Keratinocyte (primary cell): ENCODE data around the gene SLC41A1. TPM values are rescaled to one million over a fixed set of nuclear protein-coding genes. Genes with fewer than 3 reads are reported as not detected.

Source experiments
- DNase-seq: peaks from one replicate; pipeline ENCODE4 v3.0.0-alpha.2; 2011; ENCODE audit warnings: low read depth, missing footprints, low spot score
- FAIRE-seq: peaks from 2 replicates; lab custom pipeline; 2011; peaks lifted over from hg19 to GRCh38; lab: Jason Lieb, UNC
- H2AFZ ChIP-seq: 2 replicates; pipeline ENCODE4 v1.6.0; 2012; ENCODE audit warnings: low read length, control low read depth, inconsistent platforms; ENCODE audit not compliant: control insufficient read depth
- H3K27ac ChIP-seq: 2 replicates; pipeline ENCODE4 v1.5.1; 2011; ENCODE audit warnings: low read length; ENCODE audit not compliant: control insufficient read depth, insufficient read depth
- H3K27me3 ChIP-seq: 3 replicates; pipeline ENCODE4 v1.6.0; 2011; ENCODE audit warnings: low read length; ENCODE audit not compliant: control insufficient read depth, insufficient read depth; ENCODE audit errors: extremely low read depth
- H3K36me3 ChIP-seq, 2 experiments: 2 replicates in 1 of 2; 3 replicates in 1 of 2; pipeline ENCODE4 v1.5.1; 2011; ENCODE audit warnings: low read length in 2 of 2, mild to moderate bottlenecking in 1 of 2; ENCODE audit not compliant: control insufficient read depth in 2 of 2, insufficient read depth in 2 of 2; ENCODE audit errors: extremely low read depth in 1 of 2
- H3K4me1 ChIP-seq: 3 replicates; pipeline ENCODE4 v1.5.1; 2011; ENCODE audit warnings: low read length; ENCODE audit not compliant: control insufficient read depth, insufficient read depth; ENCODE audit errors: extremely low read depth
- H3K4me2 ChIP-seq: 3 replicates; pipeline ENCODE4 v1.6.0; 2011; ENCODE audit warnings: low read depth, low read length; ENCODE audit not compliant: control insufficient read depth, insufficient read depth; ENCODE audit errors: extremely low read depth
- H3K4me3 ChIP-seq, 3 experiments: fragments of 200-600 bp in 1 of 3; sonication (generic) in 1 of 3; 2 replicates in 2 of 3; 3 replicates in 1 of 3; pipeline ENCODE4 v1.5.1; 2011 to 2016; ENCODE audit warnings: low read length in 3 of 3, mild to moderate bottlenecking in 3 of 3, control low read depth in 2 of 3, inconsistent platforms in 1 of 3, low read depth in 1 of 3, mixed read lengths in 1 of 3, mixed run types in 1 of 3, moderate library complexity in 1 of 3; ENCODE audit not compliant: control insufficient read depth in 2 of 3, insufficient read depth in 2 of 3; ENCODE audit errors: extremely low read depth in 1 of 3
- H3K79me2 ChIP-seq: 2 replicates; pipeline ENCODE4 v1.6.0; 2012; ENCODE audit warnings: low read length; ENCODE audit not compliant: control insufficient read depth, insufficient read depth
- H3K9ac ChIP-seq: 3 replicates; pipeline ENCODE4 v1.6.0; 2011; ENCODE audit warnings: low read length; ENCODE audit not compliant: control insufficient read depth, insufficient read depth; ENCODE audit errors: extremely low read depth
- H3K9me1 ChIP-seq: 3 replicates; pipeline ENCODE4 v1.6.0; 2011; ENCODE audit warnings: low read length; ENCODE audit not compliant: control insufficient read depth, insufficient read depth; ENCODE audit errors: extremely low read depth
- H3K9me3 ChIP-seq: 2 replicates; pipeline ENCODE4 v1.5.1; 2012; ENCODE audit warnings: low read depth, low read length; ENCODE audit not compliant: control insufficient read depth
- H4K20me1 ChIP-seq: 3 replicates; pipeline ENCODE4 v1.6.0; 2011; ENCODE audit warnings: low read length; ENCODE audit not compliant: control insufficient read depth, insufficient read depth; ENCODE audit errors: extremely low read depth
- EZH2 ChIP-seq: IDR thresholded peaks from one replicate; pipeline ENCODE4 v1.6.1; 2012; ENCODE audit warnings: inconsistent platforms, mild to moderate bottlenecking, low read length, moderate library complexity
- dilution Hi-C: fragments of 300-500 bp; cut with MboI; formaldehyde crosslinking; loops from one replicate; pipeline ENCODE4 v1.7.0; 2020; ENCODE audit warnings: low sequenced_read_pairs; ENCODE audit not compliant: extremely low pct_ligation_motif_present
- polyA plus RNA-seq, 5 experiments: library from polyadenylated mRNA; depleted of rRNA in 3 of 5; stranded (reverse) in 3 of 5; stranded (forward) in 1 of 5; unstranded in 1 of 5; fragments of >200 nt; gene quantifications; 1 replicate in 1 of 5; 2 replicates in 3 of 5; 3 replicates in 1 of 5; pipeline versions ENCODE4 v1.2.1 to v1.2.3, GENCODE V29; 2011 to 2012; ENCODE audit warnings: missing spikeins in 2 of 5, low read depth in 1 of 5, low replicate concordance in 1 of 5
- TF ChIP-seq, protein P1 (sequence below), 3 experiments: IDR thresholded peaks in 1 of 3; conservative IDR thresholded peaks in 1 of 3; optimal IDR thresholded peaks in 1 of 3; 2 replicates in 2 of 3; 3 replicates in 1 of 3; pipeline versions ENCODE3 to v1.5.1; 2011; ENCODE audit warnings: low read length in 3 of 3, mild to moderate bottlenecking in 3 of 3, moderate library complexity in 2 of 3, control low read depth in 1 of 3, inconsistent platforms in 1 of 3; ENCODE audit not compliant: insufficient read depth in 2 of 3; ENCODE audit errors: extremely low read depth in 1 of 3

SLC41A1 gene
- polyA plus RNA-seq, 1 donor (not counting 4 experiments of a cell fraction or from before 2014, with no cell fraction given): 21.7 TPM

DNA sequence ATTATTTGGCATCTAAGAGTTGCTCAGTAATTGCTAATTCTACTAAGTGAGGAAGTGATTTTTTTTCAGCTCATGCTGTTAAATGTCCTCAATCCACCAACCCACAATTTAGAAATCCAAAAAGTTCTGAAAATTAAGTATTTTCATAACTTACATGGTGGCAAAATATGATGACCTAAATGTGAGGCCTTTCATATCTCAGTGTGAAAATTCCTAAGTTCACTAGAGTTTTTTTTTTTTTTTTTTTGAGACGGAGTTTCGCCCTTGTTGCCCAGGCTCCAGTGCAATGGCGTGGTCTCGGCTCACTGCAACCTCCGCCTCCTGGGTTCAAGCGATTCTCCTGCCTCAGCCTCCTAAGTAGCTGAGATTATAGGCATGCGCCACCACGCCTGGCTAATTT, 68.6 kb downstream of the SLC41A1 start:
- peaks cover 0 to 7% of the 10 kb centered on the region in 2 experiments for H3K36me3 ChIP-seq
- H4K20me1 ChIP-seq: peaks cover 14% of the 10 kb centered on the region
- peaks cover 90% of the 10 kb centered on the region for H3K79me2 ChIP-seq
- H3K4me3 ChIP-seq: no peak overlapping the region
- H3K4me1 ChIP-seq: peaks cover 20% of the 10 kb centered on the region
- dilution Hi-C loops: no loop called here
- no peak overlapping the region for H3K27ac ChIP-seq
- H3K9me1 ChIP-seq: no peaks in the 10 kb centered on the region
- no peak overlapping the region for H3K4me2 ChIP-seq
- no peak for DNase-seq
- no peaks in the 10 kb centered on the region for H3K27me3 ChIP-seq
- no peak overlapping the region for H3K9ac ChIP-seq
- H2AFZ ChIP-seq: no peak overlapping the region
- no peak for FAIRE-seq
- no peaks in the 10 kb centered on the region for H3K9me3 ChIP-seq
- TF ChIP-seq EZH2: no peak
- TF ChIP-seq, protein P1, sequence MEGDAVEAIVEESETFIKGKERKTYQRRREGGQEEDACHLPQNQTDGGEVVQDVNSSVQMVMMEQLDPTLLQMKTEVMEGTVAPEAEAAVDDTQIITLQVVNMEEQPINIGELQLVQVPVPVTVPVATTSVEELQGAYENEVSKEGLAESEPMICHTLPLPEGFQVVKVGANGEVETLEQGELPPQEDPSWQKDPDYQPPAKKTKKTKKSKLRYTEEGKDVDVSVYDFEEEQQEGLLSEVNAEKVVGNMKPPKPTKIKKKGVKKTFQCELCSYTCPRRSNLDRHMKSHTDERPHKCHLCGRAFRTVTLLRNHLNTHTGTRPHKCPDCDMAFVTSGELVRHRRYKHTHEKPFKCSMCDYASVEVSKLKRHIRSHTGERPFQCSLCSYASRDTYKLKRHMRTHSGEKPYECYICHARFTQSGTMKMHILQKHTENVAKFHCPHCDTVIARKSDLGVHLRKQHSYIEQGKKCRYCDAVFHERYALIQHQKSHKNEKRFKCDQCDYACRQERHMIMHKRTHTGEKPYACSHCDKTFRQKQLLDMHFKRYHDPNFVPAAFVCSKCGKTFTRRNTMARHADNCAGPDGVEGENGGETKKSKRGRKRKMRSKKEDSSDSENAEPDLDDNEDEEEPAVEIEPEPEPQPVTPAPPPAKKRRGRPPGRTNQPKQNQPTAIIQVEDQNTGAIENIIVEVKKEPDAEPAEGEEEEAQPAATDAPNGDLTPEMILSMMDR (optimal IDR thresholded peaks at IDR 0.05 in 1 of 3, IDR thresholded peaks at IDR 0.05 in 1 of 3, conservative IDR thresholded peaks at IDR 0.05 in 1 of 3; ENCODE audit: extremely low read depth in 1 of 3, insufficient read depth in 2 of 3, low read length in 3 of 3): no peak

DNA sequence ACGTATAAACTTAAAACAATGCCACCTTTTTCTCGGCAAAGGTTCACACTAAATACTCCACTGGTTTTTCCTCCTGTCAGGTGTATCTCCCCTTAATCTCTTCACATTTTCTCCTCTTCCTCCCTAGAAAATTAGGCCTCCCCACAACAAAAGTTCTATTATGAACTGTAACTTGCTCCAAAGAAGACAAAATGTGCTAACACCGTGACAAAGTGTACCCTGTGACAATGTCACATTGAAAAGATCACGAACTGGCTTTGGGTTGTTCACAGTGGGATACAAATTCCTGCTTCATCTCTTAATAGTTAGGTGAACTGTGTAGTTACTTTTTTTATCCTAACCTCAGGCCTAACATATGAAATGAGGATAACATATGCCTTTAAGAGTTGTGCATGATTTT, 69.0 kb downstream of the SLC41A1 start:
- no peak for DNase-seq
- Histone ChIP-seq H3K9me3 (no peaks in the 10 kb centered on the region), H3K9ac (no peak overlapping the region), H3K4me3 (no peak overlapping the region), H3K27me3 (no peaks in the 10 kb centered on the region), H3K4me1 (peaks cover 20% of the 10 kb centered on the region), H3K9me1 (no peaks in the 10 kb centered on the region), H3K27ac (no peak overlapping the region), H2AFZ (no peak overlapping the region), H4K20me1 (peaks cover 14% of the 10 kb centered on the region), H3K79me2 (peaks cover 92% of the 10 kb centered on the region), H3K4me2 (no peak overlapping the region), H3K36me3 (peaks cover 0 to 7% of the 10 kb centered on the region in 2 experiments)
- TF ChIP-seq, protein P1 (optimal IDR thresholded peaks at IDR 0.05 in 1 of 3, IDR thresholded peaks at IDR 0.05 in 1 of 3, conservative IDR thresholded peaks at IDR 0.05 in 1 of 3; ENCODE audit: extremely low read depth in 1 of 3, insufficient read depth in 2 of 3, low read length in 3 of 3): no peak
- TF ChIP-seq EZH2: no peak
- dilution Hi-C loops: no loop called here
- no peak for FAIRE-seq
